NOMO-1 (cell line): ENCODE measurements around the gene DCAF7.

Experiments
- DNase-seq, 2 experiments: peaks; one replicate each; lab custom pipeline; 2025; ENCODE audit not compliant: unreplicated experiment in 2 of 2; lab: John Stamatoyannopoulos, UW

DCAF7 gene

GRCh38 chr17:63549946-63550816 lies at the start of gene DCAF7:
TSS of gene DCAF7 (plus strand) at chr17:63550477. CDS start at chr17:63550678, 201 bp downstream.
- peak; percentile 99 to 100 for DNase-seq

- no peak for DNase-seq
These were observed 49.5 kb upstream of the DCAF7 start for GRCh38 chr17:63500543-63501390.

- no peak for DNase-seq
These were observed 47.0 kb upstream of the DCAF7 start for GRCh38 chr17:63503341-63503705.

GRCh38 chr17:63504261-63504660 lies 46.0 kb upstream of the DCAF7 start:
- DNase-seq: no peak

GRCh38 chr17:63505341-63505740 lies 44.9 kb upstream of the DCAF7 start:
- no peak for DNase-seq

GRCh38 chr17:63506627-63507026 lies 43.6 kb upstream of the DCAF7 start:
- no peak for DNase-seq

GRCh38 chr17:63511331-63511730 lies 38.9 kb upstream of the DCAF7 start:
- DNase-seq: no peak

- no peak for DNase-seq
These were observed 37.9 kb upstream of the DCAF7 start for GRCh38 chr17:63512388-63512787.

GRCh38 chr17:63512896-63513644 lies 37.2 kb upstream of the DCAF7 start:
- no peak for DNase-seq

GRCh38 chr17:63514477-63514876 lies 35.8 kb upstream of the DCAF7 start:
- no peak for DNase-seq

- no peak for DNase-seq
These were observed 35.3 kb upstream of the DCAF7 start for GRCh38 chr17:63514974-63515373.

- no peak for DNase-seq
These were observed 34.9 kb upstream of the DCAF7 start for GRCh38 chr17:63515426-63515825.

- no peak for DNase-seq
These were observed 33.1 kb upstream of the DCAF7 start for GRCh38 chr17:63516910-63517824.

- no peak for DNase-seq
These were observed 32.3 kb upstream of the DCAF7 start for GRCh38 chr17:63517825-63518534.

GRCh38 chr17:63519116-63519881 lies 31.0 kb upstream of the DCAF7 start:
- DNase-seq: no peak

- DNase-seq: no peak
These were observed 30.1 kb upstream of the DCAF7 start for GRCh38 chr17:63519972-63520882.

GRCh38 chr17:63523253-63523855 lies 26.9 kb upstream of the DCAF7 start, which contains the start of gene KCNH6:
TSS of gene KCNH6 (plus strand) at chr17:63523358. CDS start at chr17:63523414, 56 bp downstream.
- DNase-seq: no peak
